IMR-90 (cell line): ENCODE data around the gene CNIH2. TPM values are rescaled to one million over a fixed set of nuclear protein-coding genes. Genes with fewer than 3 reads are reported as not detected.

Experiments used
- ATAC-seq: fragments of 200-7000 bp; cut with Tn5 transposase; 2 replicates; pipeline ENCODE4 v1.9.1; 2020; ENCODE audit warnings: low read depth, mild to moderate bottlenecking, moderate library complexity
- BruUV-seq: library from RNA; stranded (reverse); fragments of 400-500 nt; replicated peaks from 2 replicates; lab custom pipeline; 2021; lab: Mats Ljungman, UMichigan
- CTCF ChIA-PET: fragments of 300-600 bp; formaldehyde crosslinking; extraction: SDS; loops from one replicate; lab custom pipeline; 2021; ENCODE audit warnings: antibody characterized with exemption; lab: Yijun Ruan, JAX
- POLR2A ChIA-PET: fragments of 300-600 bp; sonication (Branson Sonifier 250); formaldehyde crosslinking; loops from one replicate; lab custom pipeline; 2022; ENCODE audit warnings: antibody characterized with exemption; ENCODE audit not compliant: unreplicated experiment; lab: Charles Lee
- DNase-seq: peaks from one replicate; pipeline ENCODE4 v3.0.0; 2013
- H2AFZ ChIP-seq: replicated peaks from 2 replicates; pipeline ENCODE3; 2013; ENCODE audit warnings: low read length, mild to moderate bottlenecking; ENCODE audit not compliant: poor library complexity
- H2AK5ac ChIP-seq: 2 replicates; pipeline ENCODE4 v1.6.1; 2013; ENCODE audit warnings: low read depth, low read length, inconsistent platforms
- H2AK9ac ChIP-seq: replicated peaks from 2 replicates; pipeline ENCODE3; 2013; ENCODE audit warnings: mild to moderate bottlenecking, low read depth, low read length, moderate library complexity; ENCODE audit not compliant: poor library complexity
- H2BK120ac ChIP-seq: 2 replicates; pipeline ENCODE4 v1.6.1; 2013; ENCODE audit warnings: low read depth, low read length, inconsistent platforms
- H2BK15ac ChIP-seq: 3 replicates; pipeline ENCODE4 v1.6.1; 2013; ENCODE audit warnings: low read depth, low read length, inconsistent platforms
- H2BK20ac ChIP-seq: 2 replicates; pipeline ENCODE4 v1.6.1; 2013; ENCODE audit warnings: low read depth, mild to moderate bottlenecking, inconsistent platforms, low read length, moderate library complexity
- H2BK5ac ChIP-seq: 2 replicates; pipeline ENCODE4 v1.6.1; 2013; ENCODE audit warnings: mild to moderate bottlenecking, low read depth, low read length, inconsistent platforms; ENCODE audit not compliant: poor library complexity, severe bottlenecking
- H3K14ac ChIP-seq: replicated peaks from 2 replicates; pipeline ENCODE4 v1.6.1; 2013; ENCODE audit warnings: low read depth, low read length, inconsistent platforms
- H3K18ac ChIP-seq: 2 replicates; pipeline ENCODE4 v1.6.1; 2013; ENCODE audit warnings: low read depth, low read length, control low read depth
- H3K23ac ChIP-seq: 2 replicates; pipeline ENCODE4 v1.6.1; 2013; ENCODE audit warnings: low read depth, low read length, inconsistent platforms
- H3K27ac ChIP-seq: 2 replicates; pipeline ENCODE4 v1.5.1; 2013; ENCODE audit warnings: mild to moderate bottlenecking, control low read depth, low read length; ENCODE audit not compliant: insufficient read depth
- H3K27me3 ChIP-seq: 2 replicates; pipeline ENCODE4 v1.6.1; 2013; ENCODE audit warnings: low read length; ENCODE audit not compliant: control insufficient read depth, insufficient read depth
- H3K36me3 ChIP-seq: 2 replicates; pipeline ENCODE4 v1.6.1; 2013; ENCODE audit warnings: low read length, mixed read lengths; ENCODE audit not compliant: control insufficient read depth, insufficient read depth
- H3K4ac ChIP-seq: 2 replicates; pipeline ENCODE4 v1.6.1; 2013; ENCODE audit warnings: low read depth, low read length, inconsistent platforms
- H3K4me1 ChIP-seq: 2 replicates; pipeline ENCODE4 v1.6.1; 2013; ENCODE audit warnings: low read length, mixed read lengths; ENCODE audit not compliant: control insufficient read depth, insufficient read depth
- H3K4me2 ChIP-seq: 2 replicates; pipeline ENCODE4 v1.6.1; 2013; ENCODE audit warnings: low read depth, mild to moderate bottlenecking, control low read depth, low read length, moderate library complexity
- H3K4me3 ChIP-seq: 2 replicates; pipeline ENCODE4 v1.5.1; 2013; ENCODE audit warnings: low read depth, mild to moderate bottlenecking, control low read depth, low read length, moderate library complexity; ENCODE audit not compliant: insufficient read depth
- H3K56ac ChIP-seq: 2 replicates; pipeline ENCODE4 v1.6.1; 2013; ENCODE audit warnings: low read length, inconsistent platforms; ENCODE audit not compliant: insufficient read depth; ENCODE audit errors: extremely low read depth
- H3K79me1 ChIP-seq, 2 experiments: 2 replicates each; pipeline ENCODE4 v1.6.1; 2013; ENCODE audit warnings: low read length in 2 of 2, inconsistent platforms in 1 of 2, low read depth in 1 of 2
- H3K9ac ChIP-seq: 2 replicates; pipeline ENCODE4 v1.6.1; 2013; ENCODE audit warnings: low read depth, low read length, control low read depth
- H3K9me1 ChIP-seq: 2 replicates; pipeline ENCODE4 v1.6.1; 2013; ENCODE audit warnings: low read length, inconsistent platforms; ENCODE audit not compliant: insufficient read depth
- H3K9me3 ChIP-seq: 2 replicates; pipeline ENCODE4 v1.6.1; 2013; ENCODE audit warnings: low read length; ENCODE audit not compliant: control insufficient read depth, insufficient read depth
- H4K20me1 ChIP-seq: 2 replicates; pipeline ENCODE4 v1.6.1; 2013; ENCODE audit warnings: low read length, inconsistent platforms; ENCODE audit not compliant: insufficient read depth
- H4K5ac ChIP-seq: 2 replicates; pipeline ENCODE4 v1.6.1; 2013; ENCODE audit warnings: mild to moderate bottlenecking, low read depth, low read length, control low read depth
- H4K8ac ChIP-seq, 2 experiments: 2 replicates each; pipeline ENCODE4 v1.6.1; 2013; ENCODE audit warnings: low read depth in 2 of 2, low read length in 2 of 2, control low read depth in 1 of 2, inconsistent platforms in 1 of 2
- H4K91ac ChIP-seq: 2 replicates; pipeline ENCODE4 v1.6.1; 2013; ENCODE audit warnings: low read depth, low read length, inconsistent platforms; ENCODE audit not compliant: insufficient read depth
- CEBPB ChIP-seq: IDR thresholded peaks from 2 replicates; pipeline ENCODE4 v1.6.1; 2012; ENCODE audit warnings: low read depth, low read length, improper control_type of control experiment
- CHD1 ChIP-seq: IDR thresholded peaks from 2 replicates; pipeline ENCODE4 v1.6.1; 2012; ENCODE audit warnings: low read depth, low read length, improper control_type of control experiment
- FOS ChIP-seq: fragments of 150-350 bp; IDR thresholded peaks from 2 replicates; pipeline ENCODE4 v1.6.1; 2016; ENCODE audit warnings: low read depth, low read length
- MAFK ChIP-seq: IDR thresholded peaks from 2 replicates; pipeline ENCODE4 v1.6.1; 2012; ENCODE audit warnings: low read depth, low read length, improper control_type of control experiment
- MAZ ChIP-seq: IDR thresholded peaks from 2 replicates; pipeline ENCODE4 v1.6.1; 2012; ENCODE audit warnings: low read depth, mild to moderate bottlenecking, low read length, improper control_type of control experiment, moderate library complexity, borderline replicate concordance
- NFE2L2 ChIP-seq: fragments of 150-350 bp; IDR thresholded peaks from 2 replicates; pipeline ENCODE4 v1.6.1; 2016; ENCODE audit warnings: low read depth, mild to moderate bottlenecking, low read length
- POLR2A ChIP-seq: IDR thresholded peaks from 2 replicates; pipeline ENCODE4 v1.6.1; 2012; ENCODE audit warnings: mild to moderate bottlenecking, low read depth, low read length
- RAD21 ChIP-seq: IDR thresholded peaks from 2 replicates; pipeline ENCODE4 v1.6.1; 2012; ENCODE audit warnings: low read length, improper control_type of control experiment
- RCOR1 ChIP-seq: IDR thresholded peaks from 2 replicates; pipeline ENCODE4 v1.6.1; 2012; ENCODE audit warnings: mild to moderate bottlenecking, low read length, improper control_type of control experiment; ENCODE audit not compliant: insufficient replicate concordance
- SMC3 ChIP-seq: fragments of 150-350 bp; IDR thresholded peaks from 2 replicates; pipeline ENCODE4 v1.6.1; 2016; ENCODE audit warnings: low read depth, mild to moderate bottlenecking, antibody characterized with exemption, low read length, moderate library complexity
- WGBS, 2 experiments: methylation state at CpG; one replicate each; pipeline versions ENCODE4 v1.1.5 to v1.1.7; 2013; ENCODE audit warnings: missing lambda C conversion rate in 2 of 2; ENCODE audit not compliant: insufficient read length in 1 of 2; ENCODE audit errors: extremely low coverage in 2 of 2; 5-methylcytosine and 5-hydroxymethylcytosine counted together
- dilution Hi-C: fragments of 300-500 bp; cut with HindIII; formaldehyde crosslinking; loops from one replicate; pipeline ENCODE4 v1.14.3; 2018; ENCODE audit warnings: low sequenced_read_pairs; ENCODE audit not compliant: unreplicated experiment
- in situ Hi-C: fragments of 300-500 bp; cut with MboI; formaldehyde crosslinking; loops from 3 replicates; pipeline ENCODE4 v1.14.3; 2019; ENCODE audit warnings: low sequenced_read_pairs, inconsistent platforms, mixed read lengths
- intact Hi-C: fragments of 100-400 bp; cut with micrococcal nuclease; formaldehyde crosslinking; loops from 2 replicates; pipeline ENCODE4 v1.10.0; 2022
- polyA plus RNA-seq, 3 experiments: library from polyadenylated mRNA; depleted of rRNA; stranded (reverse); fragments of >200 nt; gene quantifications; 2 replicates each; pipeline ENCODE4 v1.2.3, GENCODE V29; 2012; ENCODE audit warnings: low replicate concordance in 1 of 3
- total RNA-seq: library from RNA; depleted of rRNA; stranded (reverse); fragments of >200 nt; gene quantifications from 2 replicates; pipeline ENCODE4 v1.2.3, GENCODE V29; 2012
- TF ChIP-seq, protein P1 (sequence below): fragments of 150-350 bp; IDR thresholded peaks from 2 replicates; pipeline ENCODE4 v1.6.1; 2016; ENCODE audit warnings: low read depth, mild to moderate bottlenecking, low read length, moderate library complexity, borderline replicate concordance

The CNIH2 gene
- total and polyA plus RNA-seq, 2 of the 4 experiments (the other 2 are of a cell fraction) = 0.54 to 3.4 TPM

DNA sequence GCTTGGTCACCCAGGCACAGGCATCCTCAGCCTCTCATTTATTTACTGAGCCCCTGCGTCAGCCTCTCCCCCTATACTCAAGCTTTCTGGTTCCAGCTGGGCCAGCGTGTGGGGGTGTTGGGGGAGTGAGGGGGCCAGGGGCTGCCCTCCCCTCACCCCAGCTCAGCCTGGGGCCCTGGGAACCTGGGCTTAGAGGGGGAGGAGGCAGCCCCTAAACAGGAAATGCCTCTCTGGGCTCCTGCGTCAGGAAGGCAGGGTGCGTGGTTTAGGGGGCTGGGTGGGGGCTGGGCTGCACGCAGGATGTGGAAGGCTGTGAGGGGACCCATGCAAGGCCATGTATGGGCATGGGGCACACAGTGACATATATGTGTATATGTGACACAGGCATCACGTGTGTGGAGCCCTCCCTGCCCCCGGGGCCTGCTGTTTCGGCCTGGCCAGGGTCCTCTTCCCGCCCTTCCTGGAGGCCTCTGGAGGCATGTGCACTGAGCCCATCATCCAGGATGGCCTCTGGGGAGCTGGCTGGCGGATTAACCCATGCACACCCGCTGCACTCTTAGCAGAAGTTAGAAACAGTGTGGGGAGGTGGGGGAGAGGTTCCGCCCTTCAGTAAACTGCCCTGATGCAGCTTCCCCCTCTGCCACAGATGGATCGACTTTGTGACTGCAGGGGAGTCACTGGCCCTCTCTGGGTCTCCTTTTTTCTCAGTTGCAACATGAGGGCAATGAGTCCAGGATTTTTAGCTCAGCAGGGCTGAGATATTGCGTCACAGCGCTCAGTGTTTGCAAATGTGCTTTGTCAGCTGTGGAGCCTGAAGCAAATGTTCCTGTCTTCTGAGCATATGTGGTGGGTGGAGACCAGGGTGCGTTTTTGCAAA, 40.0 kb downstream of the CNIH2 start:
- ATAC-seq = peak; percentile 1
- H4K20me1 ChIP-seq = peaks cover 36% of the 10 kb centered on the region
- POLR2A ChIA-PET = interaction anchor here (0.6 to 1.2 kb wide), 4 partner anchors 9 to 50 kb away, joined by 3 to 7 read pairs (median 4); partner anchors contain the start of genes RIN1 and YIF1A
- peak overlapping the region; percentile 26 for H2AK9ac ChIP-seq
- H3K9me1 ChIP-seq = peaks cover 11% of the 10 kb centered on the region
- H3K4me1 ChIP-seq = peaks cover 32% of the 10 kb centered on the region
- H3K36me3 ChIP-seq = no peaks in the 10 kb centered on the region
- H4K8ac ChIP-seq = peak overlapping the region; percentile 85 to 99
- no peaks in the 10 kb centered on the region for H3K27me3 ChIP-seq
- H3K56ac ChIP-seq = peak overlapping the region; percentile 98
- CTCF ChIA-PET = interaction anchor here (1.2 kb wide), 1 partner anchor 71 kb away, joined by 3 read pairs; no protein-coding TSS in a partner anchor
- peak overlapping the region; percentile 100 for H3K4ac ChIP-seq
- peak overlapping the region; percentile 100 for H2BK5ac ChIP-seq
- peak; percentile 94 for DNase-seq
- peak overlapping the region; percentile 77 for H3K4me2 ChIP-seq
- peak overlapping the region; percentile 100 for H3K23ac ChIP-seq
- peak overlapping the region; percentile 99 for H4K91ac ChIP-seq
- peak overlapping the region; percentile 97 for H4K5ac ChIP-seq
- H3K79me1 ChIP-seq = peaks cover 0 to 42% of the 10 kb centered on the region in 2 experiments; a peak in 2 of 4 replicates
- peak overlapping the region; percentile 97 for H3K18ac ChIP-seq
- H2BK20ac ChIP-seq = peak overlapping the region; percentile 100
- intact Hi-C loops = no loop called here
- WGBS, 2 experiments = 0% methylated on average over 3 of the region's 16 CpGs; no CpG with 5 or more reads in 1 of the 2 experiments
- BruUV-seq = no TSS peak
- peak overlapping the region; percentile 95 for H3K9ac ChIP-seq
- H2BK15ac ChIP-seq = peak overlapping the region; percentile 94; the same call in 2 of the 3 replicates
- dilution Hi-C loops = no loop called here
- H3K14ac ChIP-seq = peak overlapping the region; percentile 100
- peak overlapping the region; percentile 100 for H2AK5ac ChIP-seq
- in situ Hi-C loops = no loop called here
- H2BK120ac ChIP-seq = peak overlapping the region; percentile 100
- H3K27ac ChIP-seq = peak overlapping the region; percentile 100
- H2AFZ ChIP-seq = peak overlapping the region; percentile 89
- TF ChIP-seq MAZ = peak; percentile 63; the same call in 1 of the 2 replicates
- TF ChIP-seq RCOR1 = no peak
- TF ChIP-seq, protein P1, sequence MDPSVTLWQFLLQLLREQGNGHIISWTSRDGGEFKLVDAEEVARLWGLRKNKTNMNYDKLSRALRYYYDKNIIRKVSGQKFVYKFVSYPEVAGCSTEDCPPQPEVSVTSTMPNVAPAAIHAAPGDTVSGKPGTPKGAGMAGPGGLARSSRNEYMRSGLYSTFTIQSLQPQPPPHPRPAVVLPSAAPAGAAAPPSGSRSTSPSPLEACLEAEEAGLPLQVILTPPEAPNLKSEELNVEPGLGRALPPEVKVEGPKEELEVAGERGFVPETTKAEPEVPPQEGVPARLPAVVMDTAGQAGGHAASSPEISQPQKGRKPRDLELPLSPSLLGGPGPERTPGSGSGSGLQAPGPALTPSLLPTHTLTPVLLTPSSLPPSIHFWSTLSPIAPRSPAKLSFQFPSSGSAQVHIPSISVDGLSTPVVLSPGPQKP = no peak
- TF ChIP-seq SMC3 = no peak
- TF ChIP-seq NFE2L2 = peak; percentile 67; the same call in 1 of the 2 replicates
- peak; percentile 100 for TF ChIP-seq CEBPB
- peak; percentile 86 for TF ChIP-seq MAFK
- 0 out of 2 replicates have a peak, but pooled peaks have one; percentile 8 for TF ChIP-seq POLR2A
- peak; percentile 20; the same call in 1 of the 2 replicates for TF ChIP-seq FOS
- TF ChIP-seq CHD1 = no peak
- no peak; the same call in 1 of the 2 replicates for TF ChIP-seq RAD21
- H3K9me3 ChIP-seq = no peaks in the 10 kb centered on the region
- H3K4me3 ChIP-seq = no peak overlapping the region
